Heart left ventricle (tissue), 16 donors: ENCODE measurements around the gene IFT27. TPM values are rescaled to one million over a fixed set of nuclear protein-coding genes. Genes with fewer than 3 reads are reported as not detected.

Experiments used
- ATAC-seq, 4 donors: fragments of 200-7000 bp; cut with Tn5 transposase; one replicate each; pipeline ENCODE4 v1.9.1; 2020 to 2022; ENCODE audit warnings: moderate library complexity in 4 of 4, mild to moderate bottlenecking in 3 of 4, moderate number of reproducible peaks in 1 of 4
- DNase-seq, 5 donors: peaks; one replicate each; pipeline ENCODE4 v3.0.0-alpha.2; 2020
- H3K27ac ChIP-seq, 12 donors: fragments of 200-600 bp; sonication (generic) in 4 of 12; one replicate each; pipeline versions ENCODE4 v1.5.0 to v1.8.0; 2016 to 2022; ENCODE audit warnings: mild to moderate bottlenecking in 2 of 12
- H3K27me3 ChIP-seq, 9 donors: fragments of 200-600 bp; sonication (generic) in 2 of 9; one replicate each; pipeline versions ENCODE4 v1.5.1 to v1.8.0; 2016 to 2022; ENCODE audit warnings: mild to moderate bottlenecking in 3 of 9
- H3K36me3 ChIP-seq, 9 donors: fragments of 200-600 bp; sonication (generic) in 2 of 9; one replicate each; pipeline versions ENCODE4 v1.5.0 to v1.8.0; 2018 to 2022; ENCODE audit warnings: mild to moderate bottlenecking in 2 of 9
- H3K4me1 ChIP-seq, 12 donors: fragments of 200-600 bp; sonication (generic) in 4 of 12; one replicate each; pipeline versions ENCODE4 v1.5.0 to v1.8.0; 2016 to 2022; ENCODE audit warnings: mild to moderate bottlenecking in 3 of 12
- H3K4me3 ChIP-seq, 12 donors: fragments of 200-600 bp; sonication (generic) in 4 of 12; one replicate each; pipeline versions ENCODE4 v1.5.0 to v1.8.0; 2017 to 2022; ENCODE audit warnings: mild to moderate bottlenecking in 9 of 12, moderate library complexity in 4 of 12
- H3K9me3 ChIP-seq, 12 donors: fragments of 200-600 bp; sonication (generic) in 4 of 12; one replicate each; pipeline versions ENCODE4 v1.5.0 to v1.8.0; 2016 to 2022; ENCODE audit warnings: mild to moderate bottlenecking in 1 of 12
- POLR2A ChIP-seq, 2 donors: fragments of 450-650 bp; IDR thresholded peaks; one replicate each; pipeline ENCODE4 v1.6.1; 2017; ENCODE audit warnings: antibody characterized with exemption in 2 of 2, mild to moderate bottlenecking in 2 of 2, moderate library complexity in 2 of 2
- WGBS, 4 donors: extraction: QIAGEN DNeasy Blood & Tissue Kit in 2 of 4; methylation state at CpG; one replicate each; pipeline versions ENCODE4 v1.1.5 to v1.1.7; 2013 to 2018; 5-methylcytosine and 5-hydroxymethylcytosine counted together
- intact Hi-C, 10 donors: fragments of 100-400 bp; cut with DNase I; formaldehyde crosslinking; loops; one replicate each; pipeline versions ENCODE4 v1.11.1 to v1.14.2; 2022
- polyA plus RNA-seq, 2 donors: library from polyadenylated mRNA; stranded (reverse); fragments of 200-250 nt; gene quantifications; one replicate each; pipeline ENCODE4 v1.2.3, GENCODE V29; 2013
- total RNA-seq, 9 donors: library from RNA; depleted of rRNA in 2 of 9; stranded (reverse); fragments of >200 nt in 2 of 9; fragmentation: NEBNext Ultra II Directional in 3 of 9; extraction: Animal tissue kit (Norgen Biotek cat#: 25700) in 3 of 9; gene quantifications; one replicate each; pipeline versions ENCODE4 v1.1.0 to v1.2.4, GENCODE V29; 2016 to 2023
- TF ChIP-seq, protein P1 (sequence below), 12 donors: fragments of 200-600 bp; sonication (generic) in 4 of 12; IDR thresholded peaks; one replicate each; pipeline versions ENCODE4 v1.5.0 to v1.8.0; 2018 to 2022; ENCODE audit warnings: antibody characterized with exemption in 12 of 12, mild to moderate bottlenecking in 5 of 12
- donor health status: ischemic (EF 13 %, LVEDD 7.1; RV severe dilation, severe dysfunction).
- donor health status: healthy with polysubstance abuse.
- donor health status: DM: no; HTN: yes; CAD: no.
- donor health status: DM: no; HTN: no; CAD: no.
- donor health status: ischemic (EF 25% LVEDD 6.9; RV normal size, moderate dysfunction).
- donor health status: ischemic (EF 25% LVEDD 5.7; RV mildly dilated, moderate dysfunction).
- donor health status: healthy.
- donor health status: DM: yes; HTN: yes; CAD: no.
- donor health status: ischemic (EF 35%, LVEDD 5.7; RV mildly dilated, moderate dysfunction).
- donor health status: nonischemic (EF 11% LVEDD 7.7; RV severe dilation, severe dysfunction).
- donor health status: DM: yes; HTN: yes; CAD: no.
- donor health status: PGD.
- donor health status: ischemic (EF 29% LVEDD 5.4; RV normal size, mild dysfunction).
- donor health status: nonischemic (EF 23%, LVEDD 6.1; RV moderate dilation, normal function).

The IFT27 gene
- total and polyA plus RNA-seq, 11 donors, result 18.4 to 36.7 (median 25.8) TPM

DNA sequence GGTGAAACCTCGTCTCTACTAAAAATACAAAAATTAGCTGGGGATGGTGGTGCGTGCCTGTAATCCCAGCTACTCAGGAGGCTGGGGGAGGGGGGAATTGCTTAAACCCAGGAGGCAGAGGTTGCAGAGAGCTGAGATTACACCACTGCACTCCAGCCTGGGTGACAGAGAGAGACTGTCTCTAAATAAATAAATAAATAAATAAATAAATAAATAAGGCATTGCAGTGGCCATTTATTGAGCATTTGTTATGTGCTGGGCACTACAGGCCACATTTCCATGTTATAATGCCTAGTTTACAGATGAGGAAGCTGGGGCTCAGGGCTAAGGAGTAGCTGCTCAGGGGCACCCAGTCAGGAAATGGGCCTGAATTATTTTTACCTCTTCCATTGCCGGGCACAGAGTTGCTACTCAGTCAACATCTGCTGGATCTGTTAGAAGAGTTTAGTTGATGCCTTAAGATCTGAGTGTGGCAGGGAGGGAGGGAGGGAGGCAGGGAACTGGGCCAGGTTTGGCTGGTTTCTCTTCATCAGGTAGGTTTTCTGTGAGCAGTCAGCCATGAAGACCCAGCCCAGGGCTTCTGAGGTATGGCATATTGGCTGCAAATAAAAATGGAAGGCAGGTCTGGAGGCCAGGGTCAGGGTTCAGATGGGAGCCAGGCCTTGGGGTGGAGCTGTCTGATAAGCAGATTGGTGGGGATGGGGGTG lies 35.3 kb upstream of the IFT27 start:
- intact Hi-C loops, result no loop called here
- H3K27me3 ChIP-seq, result peaks cover 4 to 56% (median 22%) of the 10 kb centered on the region in 9 donors
- ATAC-seq (no peak), DNase-seq (no peak)
- no peak overlapping the region for H3K4me3 ChIP-seq
- H3K4me1 ChIP-seq, result peaks cover 0 to 12% (median under 1%) of the 10 kb centered on the region in 12 donors
- TF ChIP-seq, protein P1, sequence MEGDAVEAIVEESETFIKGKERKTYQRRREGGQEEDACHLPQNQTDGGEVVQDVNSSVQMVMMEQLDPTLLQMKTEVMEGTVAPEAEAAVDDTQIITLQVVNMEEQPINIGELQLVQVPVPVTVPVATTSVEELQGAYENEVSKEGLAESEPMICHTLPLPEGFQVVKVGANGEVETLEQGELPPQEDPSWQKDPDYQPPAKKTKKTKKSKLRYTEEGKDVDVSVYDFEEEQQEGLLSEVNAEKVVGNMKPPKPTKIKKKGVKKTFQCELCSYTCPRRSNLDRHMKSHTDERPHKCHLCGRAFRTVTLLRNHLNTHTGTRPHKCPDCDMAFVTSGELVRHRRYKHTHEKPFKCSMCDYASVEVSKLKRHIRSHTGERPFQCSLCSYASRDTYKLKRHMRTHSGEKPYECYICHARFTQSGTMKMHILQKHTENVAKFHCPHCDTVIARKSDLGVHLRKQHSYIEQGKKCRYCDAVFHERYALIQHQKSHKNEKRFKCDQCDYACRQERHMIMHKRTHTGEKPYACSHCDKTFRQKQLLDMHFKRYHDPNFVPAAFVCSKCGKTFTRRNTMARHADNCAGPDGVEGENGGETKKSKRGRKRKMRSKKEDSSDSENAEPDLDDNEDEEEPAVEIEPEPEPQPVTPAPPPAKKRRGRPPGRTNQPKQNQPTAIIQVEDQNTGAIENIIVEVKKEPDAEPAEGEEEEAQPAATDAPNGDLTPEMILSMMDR (IDR thresholded peaks at IDR 0.05), result no peak
- TF ChIP-seq POLR2A (IDR thresholded peaks at IDR 0.05), result no peak
- H3K9me3 ChIP-seq, result no peaks in the 10 kb centered on the region
- H3K36me3 ChIP-seq, result no peaks in the 10 kb centered on the region
- H3K27ac ChIP-seq, result no peak overlapping the region
- WGBS, 4 donors, result 80 to 88% (median 86%) methylated on average over 3 of the region's 3 CpGs

DNA sequence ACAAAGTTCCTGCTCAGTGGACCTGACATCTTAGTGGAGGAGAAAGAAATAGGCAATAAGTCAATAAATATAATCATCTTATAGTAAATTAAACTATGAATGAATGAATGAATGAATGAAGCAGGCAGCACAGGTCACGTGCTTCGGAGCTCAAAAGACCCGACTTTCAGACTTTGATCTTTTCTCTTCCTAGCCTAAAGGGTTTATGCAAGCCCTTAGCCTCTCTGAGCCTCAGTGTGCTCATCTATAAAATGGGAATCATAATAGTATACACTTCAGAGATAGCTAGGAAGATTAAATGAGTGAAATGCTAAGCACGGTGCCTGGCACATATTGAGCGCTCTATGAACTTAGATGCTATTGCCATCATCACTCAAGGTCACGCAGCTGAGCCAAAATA lies 33.4 kb upstream of the IFT27 start:
- intact Hi-C loops, result no loop called here
- peaks cover 0 to 52% (median 14%) of the 10 kb centered on the region in 9 donors for H3K27me3 ChIP-seq
- TF ChIP-seq POLR2A (IDR thresholded peaks at IDR 0.05), result no peak
- TF ChIP-seq, protein P1 (IDR thresholded peaks at IDR 0.05), result no peak
- H3K4me1 ChIP-seq, result peaks cover 0 to 10% (median 0%) of the 10 kb centered on the region in 12 donors
- DNase-seq, result no peak
- ATAC-seq, result no peak
- H3K9me3 ChIP-seq, result no peaks in the 10 kb centered on the region
- no peak overlapping the region for H3K4me3 ChIP-seq
- no peaks in the 10 kb centered on the region for H3K36me3 ChIP-seq
- 91 to 96% (median 95%) methylated on average over 6 of the region's 6 CpGs for WGBS, 4 donors
- no peak overlapping the region for H3K27ac ChIP-seq

DNA sequence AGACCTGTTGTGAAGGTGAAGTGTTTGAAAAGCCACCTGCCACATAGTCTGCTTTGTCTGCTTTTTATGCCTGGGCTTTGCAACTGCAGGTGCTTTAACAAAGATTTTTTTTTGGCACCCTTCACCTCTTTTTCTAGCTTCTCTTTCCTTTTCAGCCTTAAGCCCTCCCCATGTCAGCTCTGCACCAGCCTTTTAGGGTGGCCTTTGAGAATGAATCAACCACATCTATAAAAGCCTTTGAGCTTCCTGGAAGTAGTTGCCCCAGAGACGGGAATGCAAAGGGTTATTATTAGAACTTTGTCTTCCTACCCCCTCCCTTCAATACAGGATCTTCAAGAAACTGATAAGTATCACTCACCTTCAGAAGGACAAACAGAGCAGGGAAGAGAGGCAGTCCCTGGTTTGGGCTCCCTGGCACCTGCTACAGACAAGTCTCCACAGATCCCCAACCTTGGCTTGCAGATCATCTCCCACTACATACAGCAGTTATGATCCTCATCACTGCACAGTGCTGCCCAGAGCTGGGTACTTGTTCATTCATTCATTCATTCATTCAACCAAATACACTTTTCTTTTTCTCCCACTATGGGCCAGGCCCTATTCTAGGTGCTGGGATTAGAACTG lies 32.9 kb upstream of the IFT27 start:
- H3K4me1 ChIP-seq, result peaks cover 0 to 10% (median 0%) of the 10 kb centered on the region in 12 donors
- no peak overlapping the region for H3K27ac ChIP-seq
- TF ChIP-seq POLR2A (IDR thresholded peaks at IDR 0.05), result no peak
- TF ChIP-seq, protein P1 (IDR thresholded peaks at IDR 0.05), result no peak
- DNase-seq, result no peak
- no peaks in the 10 kb centered on the region for H3K9me3 ChIP-seq
- no peak for ATAC-seq
- H3K36me3 ChIP-seq, result no peaks in the 10 kb centered on the region
- no peak overlapping the region for H3K4me3 ChIP-seq
- H3K27me3 ChIP-seq, result peaks cover 0 to 50% (median 12%) of the 10 kb centered on the region in 9 donors
- WGBS, 4 donors, result 46 to 62% (median 54%) methylated on average over 1 of the region's 1 CpG
- intact Hi-C loops, result no loop called here

DNA sequence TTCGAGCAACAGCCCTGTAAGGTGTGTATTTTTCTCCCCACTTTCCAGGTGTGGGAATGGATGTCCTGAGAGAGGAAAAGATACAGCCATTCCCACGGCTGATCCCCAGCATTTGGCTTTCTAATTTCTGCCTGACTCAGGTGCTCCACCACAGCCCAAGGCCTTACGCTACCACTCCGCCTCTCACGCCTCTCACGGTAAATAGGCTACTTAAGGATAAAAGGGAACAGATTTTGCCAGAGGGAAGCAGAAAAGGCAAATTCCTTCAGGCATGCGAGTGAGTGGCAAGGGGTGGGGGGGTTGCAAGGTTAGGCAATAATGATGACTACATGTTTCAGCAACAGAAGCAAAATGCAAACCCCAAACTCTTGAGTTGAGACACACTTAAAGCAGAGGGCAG lies 31.7 kb upstream of the IFT27 start:
- DNase-seq (no peak), ATAC-seq (no peak)
- peaks cover 0 to 44% (median 12%) of the 10 kb centered on the region in 9 donors for H3K27me3 ChIP-seq
- no peak overlapping the region for H3K27ac ChIP-seq
- no peak for TF ChIP-seq POLR2A (IDR thresholded peaks at IDR 0.05)
- TF ChIP-seq, protein P1 (IDR thresholded peaks at IDR 0.05), result no peak
- 84 to 88% (median 85%) methylated on average over 7 of the region's 7 CpGs for WGBS, 4 donors
- intact Hi-C loops, result no loop called here
- no peaks in the 10 kb centered on the region for H3K9me3 ChIP-seq
- H3K4me1 ChIP-seq, result peaks cover 0 to 10% (median 0%) of the 10 kb centered on the region in 12 donors
- H3K4me3 ChIP-seq, result no peak overlapping the region
- no peaks in the 10 kb centered on the region for H3K36me3 ChIP-seq
